Fibroblast of lung (primary cell): ENCODE measurements around the gene PROM2.

Source experiments
- CTCF ChIP-seq, 2 donors: IDR thresholded peaks in 1 of 2; conservative IDR thresholded peaks in 1 of 2; 1 replicate in 1 of 2; 2 replicates in 1 of 2; pipeline ENCODE4 v1.5.1; 2011 to 2012; ENCODE audit warnings: low read length in 2 of 2, control low read depth in 1 of 2, inconsistent platforms in 1 of 2, low read depth in 1 of 2, mild to moderate bottlenecking in 1 of 2
- EZH2 ChIP-seq: IDR thresholded peaks from 2 replicates; pipeline ENCODE4 v1.5.1; 2012; ENCODE audit warnings: low read length, control low read depth, mild to moderate bottlenecking; ENCODE audit errors: missing control alignments

GRCh38 chr2:95232232-95232631, 42.0 kb upstream of the PROM2 start:
- TF ChIP-seq CTCF (conservative IDR thresholded peaks at IDR 0.05 in 1 of 2, IDR thresholded peaks at IDR 0.05 in 1 of 2; ENCODE audit: low read depth in 1 of 2, low read length in 2 of 2), result no peak
- no peak for TF ChIP-seq EZH2
